GM21717 (cell line): ENCODE data around the gene CINP.
"Not testable (repeated sequence)": the region's sequence is repeated elsewhere in the genome, so short reads cannot be mapped to it uniquely, and the experiment has no call there.

ENCODE experiments used
- ATAC-seq: cut with Tn5 transposase; IDR thresholded peaks from one replicate; pipeline ENCODE4 v1.9.1; 2021; ENCODE audit warnings: mild to moderate bottlenecking, moderate library complexity; ENCODE audit not compliant: unreplicated experiment

The CINP gene

DNA sequence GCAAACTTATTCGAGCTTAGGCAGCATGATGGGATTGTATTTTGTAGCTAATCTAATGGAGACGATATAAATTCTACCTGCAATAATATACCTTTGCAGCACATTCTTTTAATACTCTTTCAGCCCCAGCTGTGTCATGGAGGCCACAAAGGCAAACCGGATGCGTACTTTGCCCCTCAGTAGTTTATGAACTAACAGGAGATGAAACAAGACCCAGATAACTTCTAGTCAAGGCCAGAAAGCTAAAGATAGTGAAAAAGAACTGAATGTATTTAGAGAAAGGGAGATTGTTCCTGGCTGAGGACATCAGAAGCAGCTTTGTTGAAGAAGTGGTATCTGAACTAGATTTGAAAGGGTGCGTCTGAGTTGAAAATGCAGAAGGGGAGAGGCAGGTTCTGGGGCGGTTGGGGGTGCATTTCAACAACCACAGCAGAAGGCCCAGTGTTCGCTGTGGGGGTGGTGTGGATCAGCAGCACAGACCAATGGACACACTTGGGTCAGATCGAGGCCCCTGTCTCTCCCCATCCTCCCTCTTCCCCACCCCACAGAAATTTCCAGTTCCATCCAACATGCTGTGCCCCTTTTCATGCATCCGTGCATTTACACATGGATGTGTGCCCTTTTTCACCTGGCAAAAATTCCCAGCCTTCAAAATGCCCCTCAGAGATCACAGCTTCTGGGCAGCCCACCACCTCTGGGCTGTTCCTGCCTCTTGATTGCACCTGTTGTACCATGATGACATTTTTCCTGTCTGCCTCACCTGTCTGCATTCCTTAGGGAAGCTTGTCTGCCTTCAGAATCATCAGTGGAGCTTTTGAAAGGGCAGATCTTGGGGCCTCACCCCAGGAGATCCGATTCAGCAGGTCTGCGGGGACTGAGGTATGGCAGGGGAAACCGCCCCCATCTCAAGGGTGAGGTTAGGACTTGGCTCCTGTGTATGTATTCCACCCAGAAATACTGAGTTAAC lies 41.0 kb downstream of the CINP start:
- ATAC-seq: no peak

DNA sequence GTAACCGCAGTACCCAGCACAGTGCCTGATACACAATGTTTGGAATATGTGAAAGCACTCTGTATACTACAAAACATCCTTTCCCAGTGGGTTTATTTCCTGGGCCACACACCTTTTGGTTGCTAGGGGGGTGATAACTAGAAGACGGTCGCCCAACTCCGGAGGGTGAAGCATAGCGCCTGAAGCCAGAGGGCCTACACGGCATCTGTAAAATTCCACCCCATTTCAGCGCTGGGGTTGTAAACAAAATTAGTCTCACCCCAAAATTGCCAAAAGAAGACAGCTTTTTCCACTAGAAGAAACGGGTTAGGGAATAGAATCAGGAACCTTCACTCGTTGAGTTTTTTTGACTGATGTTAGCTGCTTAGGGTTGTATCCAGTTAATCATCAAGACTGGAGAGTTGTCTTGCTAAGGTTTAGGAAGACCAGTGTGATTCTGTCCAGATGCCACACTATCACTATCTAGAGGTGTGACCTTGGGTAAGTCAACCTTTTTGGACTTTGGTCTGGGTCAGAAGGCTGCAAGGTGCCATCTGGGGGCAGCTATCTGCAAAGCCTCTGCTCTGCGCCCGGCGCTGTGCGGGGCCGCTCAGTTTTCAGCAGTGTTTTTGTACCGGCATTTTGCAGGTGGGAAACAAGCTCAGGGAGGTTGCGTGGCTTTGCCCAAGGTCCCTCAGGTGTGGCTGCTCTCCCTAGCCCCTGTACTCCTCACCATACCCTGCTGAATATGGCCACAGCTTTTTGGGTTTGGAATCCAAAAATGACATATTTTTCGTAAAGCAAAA lies 41.8 kb downstream of the CINP start:
- ATAC-seq: no peak

DNA sequence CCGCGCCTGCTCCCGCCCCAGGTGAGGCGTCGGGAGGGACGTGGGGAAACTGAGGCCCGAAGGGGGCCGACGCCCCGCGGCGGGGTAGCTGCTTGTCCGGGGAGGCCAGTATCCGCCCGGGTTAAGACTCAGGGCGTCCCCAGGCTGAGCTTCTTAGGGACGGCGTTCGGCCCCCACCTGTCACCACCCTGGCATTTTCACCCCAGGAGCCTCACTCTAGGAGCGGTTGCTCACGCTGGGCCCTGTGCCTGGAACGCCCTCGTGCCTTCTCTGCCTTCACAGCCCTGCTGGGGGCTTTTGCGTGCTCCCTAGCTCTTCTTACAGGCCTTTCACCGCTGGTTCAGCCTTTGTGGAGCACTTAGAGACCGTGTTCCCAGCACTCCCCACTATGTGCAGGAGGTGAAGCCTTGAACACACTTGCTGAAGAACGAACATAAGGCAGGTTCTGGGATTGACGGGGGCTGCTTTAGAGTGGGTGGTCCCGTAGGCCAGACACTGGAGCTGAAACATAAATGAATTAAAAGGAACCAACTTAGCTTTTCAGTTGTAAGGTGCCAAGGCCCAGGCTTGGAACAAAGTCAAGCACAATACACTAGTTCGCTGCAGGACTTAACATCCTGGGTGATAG lies 42.5 kb downstream of the CINP start:
- ATAC-seq: no peak

DNA sequence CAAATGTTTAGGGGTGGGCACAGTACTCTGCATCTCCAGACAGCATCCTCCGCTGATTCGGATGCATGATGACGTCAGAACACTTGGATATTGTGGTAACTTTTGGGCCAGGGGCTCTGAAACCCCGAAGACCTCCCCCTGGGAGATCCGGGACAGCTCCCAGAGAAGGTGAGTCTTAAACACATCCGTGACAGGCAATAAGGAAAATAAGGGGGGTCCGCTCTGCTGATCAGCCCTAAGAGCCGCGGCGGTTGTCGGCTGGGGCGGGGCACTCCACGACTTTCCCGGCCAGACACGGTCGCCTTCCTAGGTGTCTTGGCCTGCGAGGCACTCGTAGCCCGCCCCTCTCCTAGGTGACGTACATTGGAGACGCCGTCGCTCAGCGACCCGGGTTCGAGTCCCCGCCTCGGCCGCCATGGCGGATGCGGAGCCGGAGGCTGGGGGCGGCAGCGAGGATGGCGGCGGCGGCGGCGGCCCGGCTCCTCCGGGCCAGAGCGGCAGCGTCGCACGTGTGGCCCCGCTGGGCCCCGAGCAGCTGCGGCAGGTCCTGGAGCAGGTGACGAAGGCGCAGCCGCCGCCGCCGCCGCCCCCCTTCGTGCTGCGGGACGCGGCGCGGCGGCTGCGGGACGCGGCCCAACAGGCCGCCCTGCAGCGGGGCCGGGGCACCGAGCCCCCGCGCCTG lies 43.2 kb downstream of the CINP start, which contains the start of gene ZNF839:
ZNF839 (plus strand) TSS at position 396 of the 682 bp plus-strand sequence; CDS start at position 416, 20 bp downstream.
- peak; percentile 62 for ATAC-seq

DNA sequence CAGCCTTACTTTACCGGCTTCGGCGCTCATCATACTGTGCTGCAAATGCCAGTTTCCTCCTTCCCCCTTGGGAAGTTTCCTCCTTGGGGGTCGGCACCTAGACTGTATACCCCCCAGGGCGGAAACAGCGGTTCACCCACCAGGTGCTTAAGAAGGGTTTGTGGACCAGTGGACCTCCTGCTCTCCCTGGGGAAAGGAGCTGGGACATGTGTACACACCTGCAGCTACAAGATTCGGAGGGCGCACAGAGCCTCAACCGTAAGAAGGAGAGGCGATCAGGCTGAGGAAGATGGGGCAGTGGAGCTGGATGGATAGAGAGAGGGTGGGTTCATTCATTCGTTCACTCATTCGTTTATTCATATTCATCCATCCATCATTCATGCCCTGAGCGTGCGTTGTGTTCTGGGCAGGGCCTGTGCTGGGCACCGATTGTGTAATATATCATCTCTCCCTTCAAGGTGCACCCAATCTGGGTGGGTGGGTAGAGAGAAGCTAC lies 43.9 kb downstream of the CINP start:
- ATAC-seq: no peak

DNA sequence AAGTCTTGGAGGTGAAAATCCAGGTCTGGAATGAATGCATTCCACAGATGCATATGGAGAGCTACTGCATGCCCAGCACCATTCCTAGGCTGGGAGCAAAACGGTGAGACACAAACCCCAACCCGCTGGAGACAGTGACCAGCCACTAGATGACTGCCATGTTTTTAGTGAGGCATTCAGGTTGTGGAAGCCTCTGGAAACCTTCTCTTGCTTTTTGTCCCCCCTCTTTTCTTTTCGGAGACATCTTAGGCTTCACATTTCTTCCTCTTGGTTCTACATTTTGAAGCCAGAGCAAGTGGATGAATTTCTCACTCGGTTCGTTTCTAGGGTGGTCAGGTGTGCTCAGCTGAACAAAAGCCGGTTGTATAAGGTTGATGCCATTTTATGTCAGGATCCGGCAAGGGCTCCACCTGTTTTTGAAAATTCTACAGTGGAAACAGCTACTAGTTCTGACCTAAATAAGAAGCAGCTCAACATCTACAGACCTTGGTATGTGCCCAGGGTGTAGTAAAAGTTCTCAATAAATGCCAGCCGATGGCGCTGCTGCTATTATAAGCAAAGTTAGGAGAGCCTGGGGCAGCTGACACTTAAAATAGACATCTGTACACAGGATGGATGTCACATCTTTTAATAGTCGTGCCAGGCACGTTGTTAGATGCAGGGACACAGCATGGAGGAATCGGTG lies 45.0 kb downstream of the CINP start:
- ATAC-seq: no peak

DNA sequence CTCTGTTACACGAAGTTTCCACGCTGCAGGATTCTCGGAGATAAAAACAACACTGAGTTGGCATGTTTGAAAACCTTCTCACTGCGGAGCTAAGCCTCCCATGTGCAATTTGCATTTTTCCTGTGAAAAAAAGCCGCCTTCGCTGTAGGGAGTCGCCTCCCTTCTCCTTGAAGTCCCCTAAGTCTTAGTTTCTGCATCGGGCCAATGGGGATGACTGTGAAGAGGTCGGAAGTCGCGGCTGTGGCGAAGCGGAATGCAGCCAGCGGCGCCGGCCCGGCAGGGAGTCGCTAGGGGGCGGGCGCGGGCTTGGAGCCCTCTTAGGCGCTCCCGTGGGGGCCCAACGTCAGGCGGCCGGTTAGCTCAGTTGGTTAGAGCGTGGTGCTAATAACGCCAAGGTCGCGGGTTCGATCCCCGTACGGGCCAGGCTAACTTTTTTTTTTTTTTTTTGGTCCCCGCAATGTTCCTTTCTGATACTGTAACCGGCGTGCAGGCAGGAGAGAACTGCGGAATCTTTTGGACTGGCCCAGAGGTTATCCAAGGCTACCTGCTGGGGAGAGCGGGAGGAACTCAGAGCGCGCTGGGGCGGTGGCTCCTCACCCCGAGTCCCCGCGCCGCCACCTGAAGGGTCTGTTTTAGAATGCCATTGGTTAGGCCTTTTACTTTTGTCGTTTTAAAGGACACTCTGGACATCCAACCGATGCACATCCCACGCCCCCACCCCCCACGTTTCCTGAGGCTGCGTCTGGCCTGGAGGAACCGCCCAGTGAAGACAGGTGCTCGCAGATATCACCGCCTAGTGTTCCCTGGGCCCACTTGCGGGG lies 45.7 kb downstream of the CINP start:
- peak; percentile 43 for ATAC-seq

DNA sequence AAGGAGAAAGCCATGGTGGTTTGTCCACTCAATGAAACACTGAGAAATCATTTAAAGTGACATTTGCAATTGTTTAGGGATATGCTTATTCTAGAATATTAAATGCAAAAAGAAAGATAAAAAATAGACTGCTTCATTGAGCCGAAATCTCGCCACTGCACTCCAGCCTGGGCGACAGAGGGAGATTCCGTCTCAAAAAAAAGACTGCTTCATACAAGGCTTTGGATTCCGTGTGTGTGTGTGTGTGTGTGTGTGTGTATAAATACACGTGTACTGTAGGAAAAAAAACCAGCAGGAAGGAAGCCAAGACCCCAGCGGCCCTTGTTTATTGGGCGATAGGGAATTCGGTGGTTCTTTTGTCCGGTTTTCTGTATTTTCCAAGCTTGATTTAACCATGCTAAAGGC lies 46.4 kb downstream of the CINP start:
- no peak for ATAC-seq

DNA sequence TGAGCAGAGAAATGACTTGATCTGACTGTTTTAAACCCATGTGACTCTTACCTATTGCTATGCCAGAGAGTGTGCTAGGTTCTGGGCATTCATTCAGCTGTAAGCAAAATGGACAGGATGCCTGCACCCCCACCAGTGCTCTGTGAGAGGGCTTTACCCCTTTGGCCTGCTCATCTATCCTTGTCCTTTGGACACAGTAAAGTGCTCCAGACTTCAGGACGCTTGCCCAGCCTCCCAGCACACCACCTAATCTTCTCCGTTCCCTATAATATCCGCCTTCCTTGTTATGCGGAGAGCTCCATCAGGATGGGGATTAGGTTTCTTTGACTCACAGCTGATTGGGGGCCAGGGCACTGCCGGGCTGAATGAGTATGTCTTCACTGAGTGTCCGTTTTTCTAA lies 47.6 kb downstream of the CINP start:
- ATAC-seq: no peak

DNA sequence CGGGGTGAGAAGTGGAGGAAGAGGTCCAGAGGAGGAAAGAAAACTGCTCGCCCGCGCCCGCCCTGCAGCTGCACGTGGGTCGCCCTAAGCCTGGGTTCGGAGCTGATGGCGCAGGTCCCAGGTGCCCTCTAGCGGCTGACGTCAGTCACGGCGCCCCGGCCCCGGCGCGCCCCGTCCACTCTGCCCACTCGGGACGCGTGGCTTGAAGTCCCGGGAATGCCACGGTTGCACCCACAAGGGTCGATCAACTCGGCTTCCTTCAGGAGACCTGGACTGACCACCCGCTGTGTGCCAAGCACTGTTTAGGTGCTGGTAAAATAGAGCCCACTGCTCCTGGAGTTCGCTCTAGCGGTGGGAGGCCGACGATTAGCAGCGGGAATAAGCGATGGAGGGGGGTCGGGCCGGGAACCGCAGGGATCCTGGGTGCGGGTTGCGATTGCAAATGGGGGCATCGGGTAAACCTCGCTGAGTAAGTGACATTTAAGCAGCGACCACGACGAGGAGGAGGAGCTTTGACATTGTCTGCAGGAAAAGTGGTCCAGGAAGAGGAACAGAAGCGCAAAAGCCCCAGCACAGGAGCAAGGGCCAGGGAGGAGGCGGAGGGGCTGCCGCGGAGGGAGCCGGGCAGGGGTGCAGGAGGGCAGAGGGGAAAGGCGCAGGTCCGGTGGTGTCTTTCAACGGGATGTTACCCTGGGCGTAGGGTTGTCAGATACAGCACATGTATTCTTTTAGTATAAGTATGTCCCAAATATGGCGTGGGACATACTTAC lies 48.3 kb downstream of the CINP start:
- ATAC-seq: peak; percentile 46

DNA sequence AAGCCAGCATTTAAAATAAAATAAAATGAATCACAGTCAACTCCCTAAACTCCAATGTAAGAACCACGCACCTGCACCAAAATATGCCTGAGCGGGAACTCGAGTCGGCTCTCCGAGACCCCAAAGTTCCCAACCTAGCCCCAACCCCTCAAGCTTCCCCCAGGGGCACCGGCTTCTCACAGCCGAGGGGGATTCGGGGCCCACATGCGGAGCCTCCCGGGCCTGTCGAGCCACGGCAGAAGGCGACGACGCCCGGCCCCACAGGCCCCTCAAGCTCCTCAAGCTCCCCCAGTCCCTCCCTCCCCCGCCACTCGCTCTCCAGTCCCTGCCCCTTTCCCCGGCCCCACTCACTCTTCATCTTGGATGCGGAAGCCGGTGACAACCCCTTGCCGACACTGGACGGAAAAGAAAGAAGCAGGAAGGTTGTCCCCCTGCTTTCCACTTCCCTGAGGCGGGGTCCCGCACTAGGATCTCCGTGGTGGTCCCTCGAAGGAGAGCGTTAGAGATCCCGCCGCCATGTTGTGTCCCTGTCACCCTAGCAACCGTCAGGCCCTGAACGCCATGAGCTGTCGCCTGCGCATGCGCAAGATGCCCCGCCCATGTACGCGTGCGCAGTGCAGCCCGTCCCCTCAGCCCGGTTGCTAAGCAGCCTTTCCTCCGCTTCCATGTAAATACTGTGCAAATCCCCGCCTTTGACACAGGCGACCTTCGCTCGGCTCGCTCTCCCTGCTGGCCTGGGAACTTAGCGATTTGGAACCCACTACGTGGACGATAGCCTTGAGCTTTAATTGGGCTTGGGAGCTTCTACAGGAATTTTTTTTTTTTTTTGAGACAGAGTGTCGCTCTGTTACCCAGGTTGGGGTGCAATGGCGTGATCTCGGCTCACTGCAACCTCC lies 57.8 kb downstream of the CINP start, which contains the start of gene MOK:
MOK (minus strand) TSS at position 554 of the 896 bp plus-strand sequence; CDS start at position 358, 196 bp downstream.
- ATAC-seq: peak; percentile 94

DNA sequence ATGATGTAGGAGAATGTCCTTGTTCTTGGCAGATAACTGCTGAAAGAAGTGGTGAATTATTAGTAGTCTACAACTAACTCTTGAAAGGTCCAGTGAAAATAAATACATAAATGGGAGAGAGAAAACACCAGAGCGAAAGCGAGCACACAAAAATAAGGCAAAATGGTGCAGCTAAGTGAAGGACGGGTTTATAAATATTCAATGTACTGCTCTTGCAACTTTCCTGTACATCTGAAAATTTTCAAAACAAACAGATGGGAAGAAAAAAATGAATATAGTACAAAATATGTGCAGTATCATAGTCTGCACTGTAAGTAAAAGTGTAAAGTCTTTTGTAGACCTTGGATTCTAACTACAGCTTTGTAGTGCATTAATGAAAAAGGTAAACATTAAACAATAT lies 59.0 kb downstream of the CINP start:
- no peak for ATAC-seq

DNA sequence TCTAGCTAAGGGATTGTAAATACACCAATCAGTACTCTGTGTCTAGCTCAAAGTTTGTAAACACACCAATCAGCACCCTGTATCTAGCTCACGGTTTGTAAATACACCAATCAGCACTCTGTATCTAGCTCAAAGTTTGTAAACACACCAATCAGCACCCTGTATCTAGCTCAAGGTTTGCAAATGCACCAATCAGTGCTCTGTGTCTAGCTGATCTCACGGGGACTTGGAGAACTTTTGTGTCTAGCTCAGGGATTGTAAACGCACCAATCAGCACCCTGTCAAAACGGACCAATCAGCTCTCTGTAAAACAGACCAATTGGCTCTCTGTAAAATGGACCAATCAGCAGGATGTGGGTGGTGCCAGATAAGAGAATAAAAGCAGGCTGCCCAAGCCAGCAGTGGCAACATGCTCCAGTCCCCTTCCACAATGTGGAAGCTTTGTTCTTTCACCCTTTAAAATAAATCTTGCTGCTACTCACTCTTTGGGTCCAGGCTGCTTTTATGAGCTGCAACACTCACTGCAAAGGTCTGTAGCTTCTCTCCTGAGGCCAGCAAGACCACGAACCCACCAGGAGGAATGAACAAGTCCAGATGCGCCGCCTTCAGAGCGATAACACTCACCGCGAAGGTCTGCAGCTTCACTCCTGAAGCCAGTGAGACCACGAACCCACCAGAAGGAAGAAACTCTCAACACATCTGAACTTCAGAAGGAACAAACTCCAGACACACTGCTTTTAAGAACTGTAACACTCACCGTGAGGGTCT lies 64.2 kb downstream of the CINP start:
- ATAC-seq: not testable (repeated sequence)
